CD14-positive monocyte (primary cell): Measurements from ENCODE around the gene RREB1. TPM values are rescaled to one million over a fixed set of nuclear protein-coding genes. Genes with fewer than 3 reads are reported as not detected.

Experiments
- DNase-seq, 3 donors: peaks; one replicate each; pipeline ENCODE4 v3.0.0-alpha.2; 2011 to 2022
- H2AFZ ChIP-seq: 2 replicates; pipeline ENCODE4 v1.6.0; 2012; ENCODE audit warnings: mild to moderate bottlenecking, low read depth, low read length, inconsistent platforms; ENCODE audit not compliant: insufficient read depth, poor library complexity, severe bottlenecking
- H3K27ac ChIP-seq, 2 donors: 1 replicate in 1 of 2; 2 replicates in 1 of 2; pipeline ENCODE4 v1.5.1; 2012 to 2013; ENCODE audit warnings: low read length in 2 of 2, control low read depth in 1 of 2, inconsistent platforms in 1 of 2, low read depth in 1 of 2, mild to moderate bottlenecking in 1 of 2
- H3K27me3 ChIP-seq, 2 donors: one replicate each; pipeline versions ENCODE4 v1.6.0 to v1.6.1; 2011 to 2013; ENCODE audit warnings: low read length in 2 of 2; ENCODE audit not compliant: control insufficient read depth in 2 of 2, insufficient read depth in 2 of 2
- H3K36me3 ChIP-seq, 2 donors: replicated peaks in 1 of 2; 1 replicate in 1 of 2; 2 replicates in 1 of 2; pipeline versions ENCODE4 v1.5.1 to v1.6.1; 2012 to 2013; ENCODE audit warnings: low read length in 2 of 2, control low read depth in 1 of 2, inconsistent platforms in 1 of 2, mild to moderate bottlenecking in 1 of 2; ENCODE audit not compliant: insufficient read depth in 2 of 2, control insufficient read depth in 1 of 2
- H3K4me1 ChIP-seq, 2 donors: 1 replicate in 1 of 2; 2 replicates in 1 of 2; pipeline versions ENCODE4 v1.5.1 to v1.6.1; 2012 to 2013; ENCODE audit warnings: low read length in 2 of 2, control low read depth in 1 of 2, inconsistent platforms in 1 of 2, mild to moderate bottlenecking in 1 of 2, moderate library complexity in 1 of 2; ENCODE audit not compliant: insufficient read depth in 2 of 2, control insufficient read depth in 1 of 2
- H3K4me2 ChIP-seq: replicated peaks from 2 replicates; pipeline ENCODE3; 2012; ENCODE audit warnings: low read length, moderate library complexity, mild to moderate bottlenecking; ENCODE audit not compliant: poor library complexity, severe bottlenecking; ENCODE audit errors: extremely low read depth
- H3K4me3 ChIP-seq, 3 experiments: fragments of 200-600 bp in 1 of 3; sonication (generic) in 1 of 3; replicated peaks in 1 of 3; 1 replicate in 2 of 3; 2 replicates in 1 of 3; pipeline ENCODE4 v1.5.1; 2011 to 2013; ENCODE audit warnings: low read length in 3 of 3, mild to moderate bottlenecking in 3 of 3, control low read depth in 2 of 3, low read depth in 2 of 3, inconsistent platforms in 1 of 3, moderate library complexity in 1 of 3
- H3K79me2 ChIP-seq: 2 replicates; pipeline ENCODE4 v1.6.0; 2012; ENCODE audit warnings: mild to moderate bottlenecking, control low read depth, inconsistent platforms, low read length, moderate library complexity; ENCODE audit not compliant: insufficient read depth
- H3K9ac ChIP-seq: 2 replicates; pipeline ENCODE4 v1.6.0; 2017; ENCODE audit warnings: low read length, mild to moderate bottlenecking; ENCODE audit not compliant: insufficient read depth, poor library complexity, severe bottlenecking
- H3K9me3 ChIP-seq, 2 donors: replicated peaks in 1 of 2; 1 replicate in 1 of 2; 2 replicates in 1 of 2; pipeline versions ENCODE4 v1.5.1 to v1.6.1; 2012 to 2013; ENCODE audit warnings: low read length in 2 of 2, control low read depth in 1 of 2; ENCODE audit not compliant: control insufficient read depth in 1 of 2, insufficient read depth in 1 of 2
- H4K20me1 ChIP-seq: 2 replicates; pipeline ENCODE4 v1.6.0; 2012; ENCODE audit warnings: mild to moderate bottlenecking, low read length, control low read depth, moderate library complexity; ENCODE audit not compliant: insufficient read depth
- H3K27ac Mint-ChIP-seq, 7 donors: one replicate each; pipeline ENCODE4 v1.8.0; 2020; ENCODE audit warnings: mild to moderate bottlenecking in 7 of 7, mixed read lengths in 7 of 7, moderate library complexity in 6 of 7, inconsistent platforms in 2 of 7
- H3K27me3 Mint-ChIP-seq, 3 donors: one replicate each; pipeline ENCODE4 v1.8.0; 2021 to 2022; ENCODE audit warnings: low read depth in 3 of 3, mild to moderate bottlenecking in 3 of 3, mixed read lengths in 3 of 3, moderate library complexity in 3 of 3, inconsistent platforms in 1 of 3
- H3K36me3 Mint-ChIP-seq, 2 donors: one replicate each; pipeline ENCODE4 v1.8.0; 2020; ENCODE audit warnings: mixed read lengths in 2 of 2, inconsistent platforms in 1 of 2, mild to moderate bottlenecking in 1 of 2
- H3K4me1 Mint-ChIP-seq: one replicate; pipeline ENCODE4 v1.8.0; 2020; ENCODE audit warnings: mild to moderate bottlenecking, mixed read lengths
- H3K4me3 Mint-ChIP-seq, 2 donors: one replicate each; pipeline ENCODE4 v1.8.0; 2020; ENCODE audit warnings: mild to moderate bottlenecking in 2 of 2, mixed read lengths in 2 of 2, moderate library complexity in 1 of 2
- H3K9me3 Mint-ChIP-seq, 7 donors: one replicate each; pipeline ENCODE4 v1.8.0; 2020 to 2022; ENCODE audit warnings: mixed read lengths in 7 of 7, mild to moderate bottlenecking in 6 of 7, moderate library complexity in 6 of 7, inconsistent platforms in 2 of 7
- CTCF ChIP-seq: fragments of 200-600 bp; IDR thresholded peaks from one replicate; pipeline ENCODE4 v1.8.0; 2022; ENCODE audit warnings: antibody characterized with exemption, mild to moderate bottlenecking
- WGBS: methylation state at CpG from one replicate; pipeline ENCODE4 v1.1.5; 2013; ENCODE audit warnings: missing lambda C conversion rate; ENCODE audit not compliant: insufficient coverage; 5-methylcytosine and 5-hydroxymethylcytosine counted together
- intact Hi-C, 2 donors: fragments of 100-400 bp; cut with micrococcal nuclease; formaldehyde crosslinking; loops; one replicate each; pipeline versions ENCODE4 v1.15.0 to v1.15.1; 2023
- polyA plus RNA-seq, 3 donors: library from polyadenylated mRNA; depleted of rRNA in 1 of 3; unstranded in 2 of 3; stranded (reverse) in 1 of 3; fragments of 300-500 nt in 2 of 3; fragments of >200 nt in 1 of 3; fragmentation: Illumina TruSeq in 2 of 3; gene quantifications; 1 replicate in 2 of 3; 2 replicates in 1 of 3; pipeline ENCODE4 v1.2.3, GENCODE V29; 2012 to 2021

RREB1 gene
- polyA plus RNA-seq, 3 donors = 2.1 to 15.3 (median 5.6) TPM

- peaks cover 42 to 43% of the 10 kb centered on the region in 2 donors for H3K4me1 ChIP-seq
- Mint-ChIP-seq H3K4me3 (no peak overlapping the region), H3K4me1 (peaks cover 41% of the 10 kb centered on the region), H3K27ac (peak overlapping the region in 4 of 7 donors; percentile 31 to 80 (median 53)), H3K9me3 (no peaks in the 10 kb centered on the region), H3K27me3 (peaks cover 0 to 4% (median 0%) of the 10 kb centered on the region in 3 donors), H3K36me3 (peaks cover 54 to 61% of the 10 kb centered on the region in 2 donors)
- no peaks in the 10 kb centered on the region for H3K27me3 ChIP-seq
- DNase-seq = no peak
- H3K4me2 ChIP-seq = no peak overlapping the region
- no peak overlapping the region for H3K9ac ChIP-seq
- H3K9me3 ChIP-seq = no peaks in the 10 kb centered on the region
- H3K27ac ChIP-seq = peak overlapping the region in 1 of 2 donors; percentile 23
- 85% methylated on average over 4 of the region's 7 CpGs for WGBS
- H4K20me1 ChIP-seq = peaks cover 19% of the 10 kb centered on the region
- no peak overlapping the region for H2AFZ ChIP-seq
- H3K36me3 ChIP-seq = peaks cover 51 to 56% of the 10 kb centered on the region in 2 donors
- H3K79me2 ChIP-seq = peaks cover 41% of the 10 kb centered on the region
- H3K4me3 ChIP-seq = no peak overlapping the region
- intact Hi-C loops = loop anchor here (10.0 kb wide), 3 partner anchors 465 to 575 kb away; no protein-coding TSS in a partner anchor
- TF ChIP-seq CTCF = no peak
Measured at GRCh38 chr6:7249946-7250643, 142.3 kb downstream of the RREB1 start.

GRCh38 chr6:7250812-7251211 lies 143.1 kb downstream of the RREB1 start:
- no peak for TF ChIP-seq CTCF
- peaks cover 0 to 1% (median 0%) of the 10 kb centered on the region in 7 donors for H3K9me3 Mint-ChIP-seq

More at GRCh38 chr6:7250812-7251211, 143.1 kb downstream of the RREB1 start:
- Histone ChIP-seq H3K4me1 (peaks cover 50% of the 10 kb centered on the region in 2 donors), H3K9me3 (peaks cover 0 to under 1% of the 10 kb centered on the region in 2 donors), H3K79me2 (peaks cover 34% of the 10 kb centered on the region), H4K20me1 (peaks cover 15% of the 10 kb centered on the region), H2AFZ (no peak overlapping the region), H3K4me3 (no peak overlapping the region), H3K27ac (peak overlapping the region in 1 of 2 donors; percentile 23), H3K36me3 (peaks cover 46 to 49% of the 10 kb centered on the region in 2 donors), H3K27me3 (no peaks in the 10 kb centered on the region), H3K9ac (no peak overlapping the region), H3K4me2 (no peak overlapping the region)
- peaks cover 49 to 55% of the 10 kb centered on the region in 2 donors for H3K36me3 Mint-ChIP-seq
- H3K4me1 Mint-ChIP-seq = peaks cover 48% of the 10 kb centered on the region
- intact Hi-C loops = no loop called here
- peak overlapping the region in 2 of 7 donors; percentile 45 to 80 for H3K27ac Mint-ChIP-seq
- no CpG with 5 or more reads among the region's 8 CpGs for WGBS
- peaks cover 0 to 4% (median 0%) of the 10 kb centered on the region in 3 donors for H3K27me3 Mint-ChIP-seq
- H3K4me3 Mint-ChIP-seq = no peak overlapping the region
- DNase-seq = no peak
